HEK293T (cell line): ENCODE data around the gene TFB2M.

ENCODE experiments used
- ARNT ChIP-seq: fragments of 450-650 bp; IDR thresholded peaks from 2 replicates; pipeline ENCODE4 v1.6.1; 2017; ENCODE audit warnings: mild to moderate bottlenecking
- BHLHE40 ChIP-seq: fragments of 450-650 bp; IDR thresholded peaks from 2 replicates; pipeline ENCODE4 v1.6.1; 2016; ENCODE audit warnings: mild to moderate bottlenecking, moderate library complexity, borderline replicate concordance
- ELF4 ChIP-seq: fragments of 450-650 bp; IDR thresholded peaks from 2 replicates; pipeline ENCODE4 v1.6.1; 2017; ENCODE audit warnings: antibody characterized with exemption
- FOXA1 ChIP-seq: fragments of 450-650 bp; IDR thresholded peaks from 2 replicates; pipeline ENCODE4 v1.6.1; 2016; ENCODE audit warnings: mild to moderate bottlenecking
- FOXK2 ChIP-seq: fragments of 450-650 bp; IDR thresholded peaks from 2 replicates; pipeline ENCODE4 v1.6.1; 2016; ENCODE audit warnings: mild to moderate bottlenecking
- FOXM1 ChIP-seq: fragments of 450-650 bp; IDR thresholded peaks from 2 replicates; pipeline ENCODE4 v1.6.1; 2017; ENCODE audit warnings: mild to moderate bottlenecking, borderline replicate concordance
- PKNOX1 ChIP-seq: fragments of 450-650 bp; IDR thresholded peaks from 2 replicates; pipeline ENCODE4 v1.6.1; 2016
- SP1 ChIP-seq: fragments of 450-650 bp; IDR thresholded peaks from 2 replicates; pipeline ENCODE4 v1.6.1; 2017
- SUZ12 ChIP-seq: fragments of 450-650 bp; IDR thresholded peaks from 2 replicates; pipeline ENCODE4 v1.6.1; 2016; ENCODE audit warnings: mild to moderate bottlenecking
- TARDBP ChIP-seq: fragments of 450-650 bp; IDR thresholded peaks from 2 replicates; pipeline ENCODE4 v1.6.1; 2016
- ZNF384 ChIP-seq: fragments of 450-650 bp; IDR thresholded peaks from 2 replicates; pipeline ENCODE4 v1.6.1; 2016

GRCh38 chr1:246558041-246558440 is 8.0 kb downstream of the TFB2M start:
- TF ChIP-seq SP1 (no peak), ELF4 (no peak), TARDBP (no peak), PKNOX1 (no peak), SUZ12 (no peak), FOXM1 (no peak), FOXK2 (no peak), FOXA1 (no peak), BHLHE40 (no peak), ARNT (no peak), ZNF384 (no peak)
